GM19328 (cell line): ENCODE data around the gene MAP1LC3B2.

Experiments used
- ATAC-seq: cut with Tn5 transposase; IDR thresholded peaks from one replicate; pipeline ENCODE4 v1.9.1; 2021; ENCODE audit warnings: mild to moderate bottlenecking, moderate library complexity; ENCODE audit not compliant: unreplicated experiment

MAP1LC3B2 gene

GRCh38 chr12:116591855-116592637 is 32.9 kb downstream of the MAP1LC3B2 start:
- no peak for ATAC-seq

GRCh38 chr12:116592731-116593130 is 33.5 kb downstream of the MAP1LC3B2 start:
- no peak for ATAC-seq

GRCh38 chr12:116594325-116595038 is 35.3 kb downstream of the MAP1LC3B2 start:
- ATAC-seq: no peak

- no peak for ATAC-seq
Observed at GRCh38 chr12:116595186-116595585, 36.0 kb downstream of the MAP1LC3B2 start.

- no peak for ATAC-seq
Observed at GRCh38 chr12:116595672-116596071, 36.5 kb downstream of the MAP1LC3B2 start.

- no peak for ATAC-seq
Observed at GRCh38 chr12:116597886-116598285, 38.7 kb downstream of the MAP1LC3B2 start.

GRCh38 chr12:116598311-116599284 is 39.4 kb downstream of the MAP1LC3B2 start:
- ATAC-seq: no peak

GRCh38 chr12:116599285-116600136 is 40.3 kb downstream of the MAP1LC3B2 start:
- ATAC-seq: no peak

- ATAC-seq: no peak
Observed at GRCh38 chr12:116600959-116601918, 42.1 kb downstream of the MAP1LC3B2 start.

- no peak for ATAC-seq
Observed at GRCh38 chr12:116601933-116602810, 43.0 kb downstream of the MAP1LC3B2 start.

- no peak for ATAC-seq
Observed at GRCh38 chr12:116603546-116604177, 44.5 kb downstream of the MAP1LC3B2 start.

- no peak for ATAC-seq
Observed at GRCh38 chr12:116604178-116604895, 45.2 kb downstream of the MAP1LC3B2 start.

- ATAC-seq: no peak
Observed at GRCh38 chr12:116604951-116605641, 45.9 kb downstream of the MAP1LC3B2 start.

GRCh38 chr12:116606397-116606796 is 47.2 kb downstream of the MAP1LC3B2 start:
- ATAC-seq: no peak

- no peak for ATAC-seq
Observed at GRCh38 chr12:116607039-116607438, 47.9 kb downstream of the MAP1LC3B2 start.
